ENCODE measurements around the gene NLRC5. TPM values are rescaled to one million over a fixed set of nuclear protein-coding genes. Genes with fewer than 3 reads are reported as not detected.

Gene NLRC5
- total and polyA plus RNA-seq, 9 of the 15 experiments (the other 6 are each of a cell fraction or from before 2014, with no cell fraction given), result 0.59 to 0.71 TPM; not detected in 7

DNA sequence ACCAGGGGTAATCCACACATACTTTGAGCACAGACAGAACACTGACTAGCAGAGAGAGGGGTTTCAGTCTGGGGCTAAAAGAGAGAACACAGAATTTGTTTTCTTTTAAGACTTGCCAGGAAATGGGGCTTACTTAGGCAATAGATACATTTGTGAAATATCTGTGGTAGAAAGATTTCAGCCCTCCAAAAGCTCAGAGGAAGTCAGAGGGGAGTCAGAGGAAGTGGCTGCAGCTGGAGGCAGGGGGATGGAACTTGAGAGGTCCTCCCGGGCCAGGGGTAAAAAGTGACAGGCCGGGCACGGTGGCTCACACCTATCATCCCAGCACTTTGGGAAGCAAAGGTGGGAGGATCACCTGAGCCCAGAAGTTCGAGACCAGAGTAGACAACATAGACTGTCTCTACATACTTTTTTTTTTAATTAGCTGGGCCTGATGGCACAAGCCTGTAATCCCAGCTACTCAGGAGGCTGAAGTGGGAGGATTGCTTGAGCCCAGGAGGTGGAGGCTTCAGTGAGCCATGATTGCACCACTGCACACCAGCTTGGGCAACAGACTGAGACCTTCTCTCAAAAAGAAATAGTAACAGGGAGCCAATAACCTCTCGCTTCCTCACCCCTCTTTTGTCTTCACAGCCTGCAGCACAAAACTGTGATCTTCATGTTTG is 49.9 kb downstream of the NLRC5 start:
- peaks cover 5% of the 10 kb centered on the region for H3K9me1 ChIP-seq (ENCODE audit: control insufficient read depth, insufficient read depth, low read length)
- CTCF ChIA-PET (ENCODE audit: low intra/inter-chr PET ratio), result no interaction called here
- POLR2A ChIA-PET, result interaction anchor here (1.8 kb wide), 1 partner anchor 8 kb away, joined by 5 read pairs; no protein-coding TSS in a partner anchor
- no peak overlapping the region for H3K27ac ChIP-seq (ENCODE audit: extremely low read depth, low read depth, low read length)
- no peak overlapping the region for H3K4me2 ChIP-seq (ENCODE audit: insufficient read depth, low read length)
- DNase-seq (ENCODE audit: extremely low read depth in 1 of 4, low spot score in 3 of 4) (no peak), ATAC-seq (no peak), FAIRE-seq (no peak)
- no peak overlapping the region for H3K9ac ChIP-seq (ENCODE audit: insufficient read depth in 1 of 2, low read depth in 2 of 2, low read length in 2 of 2)
- intact Hi-C loops (cut with micrococcal nuclease), result no loop called here
- WGBS (ENCODE audit: insufficient coverage, low coverage, missing lambda C conversion rate), result 0% methylated on average over 5 of the region's 5 CpGs
- H2AFZ ChIP-seq (ENCODE audit: low read depth, low read length), result no peak overlapping the region
- H3K36me3 ChIP-seq (ENCODE audit: control insufficient read depth, insufficient read depth, low read length), result no peaks in the 10 kb centered on the region
- in situ Hi-C loops (cut with MboI), result no loop called here
- H3K79me2 ChIP-seq (ENCODE audit: control insufficient read depth, insufficient read depth, low read length), result no peaks in the 10 kb centered on the region
- H3K9me3 ChIP-seq (replicated peaks; ENCODE audit: control insufficient read depth, insufficient read depth, low read depth, low read length), result no peaks in the 10 kb centered on the region
- peaks cover 7 to 53% of the 10 kb centered on the region in 2 experiments; a peak in 4 of 5 replicates for H3K27me3 ChIP-seq (ENCODE audit: control insufficient read depth in 2 of 2, insufficient read depth in 2 of 2, low read length in 2 of 2)
- no TSS peak for BruUV-seq (replicated peaks)
- no peaks in the 10 kb centered on the region for H3K4me1 ChIP-seq (replicated peaks in 1 of 2; ENCODE audit: control insufficient read depth in 2 of 2, insufficient read depth in 2 of 2, low read length in 2 of 2)
- H3K4me3 ChIP-seq, result no peak overlapping the region
- no peaks in the 10 kb centered on the region for H4K20me1 ChIP-seq (replicated peaks; ENCODE audit: control insufficient read depth, insufficient read depth, low read length)
- TF ChIP-seq, protein P1, sequence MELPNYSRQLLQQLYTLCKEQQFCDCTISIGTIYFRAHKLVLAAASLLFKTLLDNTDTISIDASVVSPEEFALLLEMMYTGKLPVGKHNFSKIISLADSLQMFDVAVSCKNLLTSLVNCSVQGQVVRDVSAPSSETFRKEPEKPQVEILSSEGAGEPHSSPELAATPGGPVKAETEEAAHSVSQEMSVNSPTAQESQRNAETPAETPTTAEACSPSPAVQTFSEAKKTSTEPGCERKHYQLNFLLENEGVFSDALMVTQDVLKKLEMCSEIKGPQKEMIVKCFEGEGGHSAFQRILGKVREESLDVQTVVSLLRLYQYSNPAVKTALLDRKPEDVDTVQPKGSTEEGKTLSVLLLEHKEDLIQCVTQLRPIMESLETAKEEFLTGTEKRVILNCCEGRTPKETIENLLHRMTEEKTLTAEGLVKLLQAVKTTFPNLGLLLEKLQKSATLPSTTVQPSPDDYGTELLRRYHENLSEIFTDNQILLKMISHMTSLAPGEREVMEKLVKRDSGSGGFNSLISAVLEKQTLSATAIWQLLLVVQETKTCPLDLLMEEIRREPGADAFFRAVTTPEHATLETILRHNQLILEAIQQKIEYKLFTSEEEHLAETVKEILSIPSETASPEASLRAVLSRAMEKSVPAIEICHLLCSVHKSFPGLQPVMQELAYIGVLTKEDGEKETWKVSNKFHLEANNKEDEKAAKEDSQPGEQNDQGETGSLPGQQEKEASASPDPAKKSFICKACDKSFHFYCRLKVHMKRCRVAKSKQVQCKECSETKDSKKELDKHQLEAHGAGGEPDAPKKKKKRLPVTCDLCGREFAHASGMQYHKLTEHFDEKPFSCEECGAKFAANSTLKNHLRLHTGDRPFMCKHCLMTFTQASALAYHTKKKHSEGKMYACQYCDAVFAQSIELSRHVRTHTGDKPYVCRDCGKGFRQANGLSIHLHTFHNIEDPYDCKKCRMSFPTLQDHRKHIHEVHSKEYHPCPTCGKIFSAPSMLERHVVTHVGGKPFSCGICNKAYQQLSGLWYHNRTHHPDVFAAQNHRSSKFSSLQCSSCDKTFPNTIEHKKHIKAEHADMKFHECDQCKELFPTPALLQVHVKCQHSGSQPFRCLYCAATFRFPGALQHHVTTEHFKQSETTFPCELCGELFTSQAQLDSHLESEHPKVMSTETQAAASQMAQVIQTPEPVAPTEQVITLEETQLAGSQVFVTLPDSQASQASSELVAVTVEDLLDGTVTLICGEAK (IDR thresholded peaks at IDR 0.05), result no peak
- TF ChIP-seq, protein P1 (CRISPR knock-in tag; IDR thresholded peaks at IDR 0.05), result no peak
- TF ChIP-seq PHF21A (IDR thresholded peaks at IDR 0.05; ENCODE audit: borderline replicate concordance, low read depth), result no peak
- TF ChIP-seq, protein P2, sequence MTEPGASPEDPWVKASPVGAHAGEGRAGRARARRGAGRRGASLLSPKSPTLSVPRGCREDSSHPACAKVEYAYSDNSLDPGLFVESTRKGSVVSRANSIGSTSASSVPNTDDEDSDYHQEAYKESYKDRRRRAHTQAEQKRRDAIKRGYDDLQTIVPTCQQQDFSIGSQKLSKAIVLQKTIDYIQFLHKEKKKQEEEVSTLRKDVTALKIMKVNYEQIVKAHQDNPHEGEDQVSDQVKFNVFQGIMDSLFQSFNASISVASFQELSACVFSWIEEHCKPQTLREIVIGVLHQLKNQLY (CRISPR knock-in tag; conservative IDR thresholded peaks at IDR 0.05), result no peak
- no peak for TF ChIP-seq ZNF124 (CRISPR knock-in tag; IDR thresholded peaks at IDR 0.05)
- no peak for TF ChIP-seq ETV6 (IDR thresholded peaks at IDR 0.05; ENCODE audit: borderline replicate concordance in 1 of 2, low read depth in 2 of 2, low read length in 1 of 2)
- TF ChIP-seq ETV6 (CRISPR knock-in tag; IDR thresholded peaks at IDR 0.05; ENCODE audit: borderline replicate concordance), result no peak
- no peak for TF ChIP-seq KAT2B (IDR thresholded peaks at IDR 0.05; ENCODE audit: low read depth, low read length)
- TF ChIP-seq BDP1 (IDR thresholded peaks at IDR 0.05; ENCODE audit: insufficient read depth, insufficient read length), result no peak
- no peak for TF ChIP-seq TEAD4 (IDR thresholded peaks at IDR 0.05; ENCODE audit: low read length)
- TF ChIP-seq TEAD4 (CRISPR knock-in tag; IDR thresholded peaks at IDR 0.05; ENCODE audit: borderline replicate concordance), result no peak
- no peak for TF ChIP-seq SAP30 (IDR thresholded peaks at IDR 0.05; ENCODE audit: borderline replicate concordance, insufficient read depth, low read depth, low read length, poor library complexity, severe bottlenecking)
